Measurements from ENCODE around the gene ARHGDIB.

ARHGDIB gene

DNA sequence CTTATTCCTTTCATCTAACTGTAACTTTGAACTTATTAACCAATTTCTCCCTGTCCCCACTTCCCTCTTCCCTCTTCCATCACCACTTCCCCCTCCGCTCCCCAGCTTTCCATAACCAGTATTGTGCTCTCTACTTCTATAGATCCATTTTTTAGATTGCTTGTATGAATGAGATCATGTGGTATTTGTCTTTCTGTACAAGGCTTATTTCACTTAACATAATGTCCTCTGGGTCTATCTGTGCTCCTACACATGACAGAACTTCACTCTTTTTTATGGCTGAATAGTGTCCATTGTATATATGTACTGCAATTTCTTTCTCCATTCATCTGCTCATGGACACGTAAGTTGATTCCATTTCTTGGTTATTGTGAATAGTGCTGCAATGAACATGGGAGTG is 37.5 kb downstream of the ARHGDIB start:
- no peak for DNase-seq

- DNase-seq = no peak
Observed at GRCh38 chr12:14921218-14921617, 40.2 kb downstream of the ARHGDIB start.

DNA sequence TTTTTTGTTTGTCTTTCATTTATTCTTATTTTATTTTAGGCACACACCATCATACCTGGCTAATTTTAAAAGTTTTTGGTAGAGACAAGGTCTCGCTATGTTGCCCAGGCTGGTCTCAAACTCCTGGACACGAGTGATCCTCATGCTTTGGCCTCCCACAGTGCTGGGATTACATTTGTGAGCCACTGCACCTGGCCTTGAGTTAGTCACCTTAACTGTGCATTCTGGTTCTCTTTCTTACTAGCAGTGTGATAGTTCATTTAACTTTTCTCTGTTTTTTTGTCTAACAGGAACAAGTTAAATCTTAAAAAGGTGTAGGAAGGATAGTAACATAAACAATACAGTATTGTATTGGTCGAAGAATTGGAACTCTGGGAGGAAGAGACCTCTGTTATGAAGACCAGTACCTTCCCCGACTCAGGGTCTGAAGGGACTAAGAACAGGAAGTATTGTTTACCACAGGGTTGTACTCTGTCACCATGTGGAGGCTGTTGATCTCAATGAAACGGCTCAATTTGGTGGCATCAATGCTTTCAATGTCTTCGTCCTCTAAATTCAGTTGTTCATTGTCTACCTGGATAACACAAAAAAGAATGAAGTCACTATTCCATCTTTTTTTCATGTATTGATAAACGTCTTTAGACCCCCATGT is 40.8 kb downstream of the ARHGDIB start:
- DNase-seq = no peak

- no peak for DNase-seq
Observed at GRCh38 chr12:14919455-14919854, 41.9 kb downstream of the ARHGDIB start.

GRCh38 chr12:14915736-14916135 is 45.7 kb downstream of the ARHGDIB start:
- no peak for DNase-seq

DNA sequence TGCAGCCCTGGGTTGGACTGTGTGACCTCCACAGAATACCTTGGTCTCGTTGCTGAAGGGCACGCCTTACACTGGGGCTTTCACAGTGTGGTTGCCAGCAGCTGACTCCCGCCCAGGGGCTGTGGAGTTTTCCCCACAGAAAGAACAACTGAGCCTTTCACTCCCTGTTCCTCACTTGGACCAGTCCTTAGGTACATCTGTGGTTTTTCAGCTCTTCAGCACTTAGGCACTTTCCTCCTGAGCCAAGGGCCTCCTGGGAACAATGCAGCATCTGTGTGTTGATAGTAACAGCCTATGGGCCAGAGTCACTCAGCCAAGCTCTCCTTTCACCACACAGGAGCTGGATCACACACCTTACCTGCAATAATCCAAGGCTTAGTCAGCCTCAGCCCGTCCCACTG is 48.0 kb downstream of the ARHGDIB start:
- no peak for DNase-seq

DNA sequence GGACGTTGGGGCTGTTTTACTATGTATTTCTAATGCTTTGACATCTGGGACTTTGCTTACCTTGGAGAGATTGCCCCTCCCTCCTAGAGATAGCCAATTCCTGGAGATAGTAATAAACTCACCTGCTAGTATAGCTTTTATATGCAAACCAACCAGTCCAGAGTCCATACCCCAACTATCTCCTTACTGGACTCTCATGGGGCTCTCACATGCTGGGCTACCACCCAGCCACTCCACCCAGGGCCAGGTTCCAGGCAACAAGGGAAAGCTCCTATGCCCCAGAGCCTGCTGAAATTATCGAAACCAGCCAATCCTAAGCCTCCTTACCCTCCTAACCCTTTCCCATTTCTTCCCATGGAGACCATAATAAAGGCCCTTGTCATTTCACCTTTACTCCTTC is 50.3 kb downstream of the ARHGDIB start:
- no peak for DNase-seq

DNA sequence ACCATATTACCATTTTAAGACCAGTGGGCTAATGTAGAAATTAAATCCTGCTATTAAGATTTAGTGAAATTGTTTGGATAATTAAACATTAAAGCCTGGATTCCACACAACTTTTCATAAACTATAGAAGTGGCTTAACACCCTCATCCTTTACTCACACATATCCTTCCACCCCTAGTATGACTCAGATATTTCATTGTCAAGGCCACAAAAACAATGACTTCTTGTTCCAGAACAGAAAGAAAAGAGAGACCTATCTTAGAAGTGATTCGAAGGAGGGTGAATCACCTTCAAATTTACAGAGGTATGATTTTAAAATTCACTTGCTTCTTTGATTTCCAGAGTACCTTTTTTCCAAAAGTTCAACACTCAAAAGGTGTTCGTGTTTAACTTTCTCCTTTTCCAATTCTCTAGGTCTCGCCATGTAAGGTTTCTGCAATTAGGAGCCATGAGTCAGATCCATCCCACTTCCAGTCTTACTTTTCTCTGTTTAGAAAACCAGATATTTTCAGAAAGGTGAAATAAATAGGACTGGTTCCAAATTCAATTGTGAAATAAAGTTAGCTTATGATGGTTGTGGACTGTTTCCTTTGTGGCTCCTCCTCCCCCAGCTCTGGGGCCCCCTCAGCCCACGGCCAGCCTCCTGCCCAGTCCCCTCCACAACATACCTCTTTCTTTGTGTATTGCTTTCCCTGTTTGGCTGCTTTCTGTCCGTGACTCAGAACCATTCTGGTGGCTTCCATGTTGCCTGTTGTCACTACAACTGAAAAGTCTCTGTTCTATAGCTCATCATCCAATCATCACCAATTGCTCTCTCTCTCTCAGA is 51.1 kb downstream of the ARHGDIB start:
- peak; percentile 8 for DNase-seq

GRCh38 chr12:14907953-14908352 is 53.4 kb downstream of the ARHGDIB start:
- no peak for DNase-seq

GRCh38 chr12:14906114-14906513 is 55.3 kb downstream of the ARHGDIB start:
- no peak for DNase-seq

DNA sequence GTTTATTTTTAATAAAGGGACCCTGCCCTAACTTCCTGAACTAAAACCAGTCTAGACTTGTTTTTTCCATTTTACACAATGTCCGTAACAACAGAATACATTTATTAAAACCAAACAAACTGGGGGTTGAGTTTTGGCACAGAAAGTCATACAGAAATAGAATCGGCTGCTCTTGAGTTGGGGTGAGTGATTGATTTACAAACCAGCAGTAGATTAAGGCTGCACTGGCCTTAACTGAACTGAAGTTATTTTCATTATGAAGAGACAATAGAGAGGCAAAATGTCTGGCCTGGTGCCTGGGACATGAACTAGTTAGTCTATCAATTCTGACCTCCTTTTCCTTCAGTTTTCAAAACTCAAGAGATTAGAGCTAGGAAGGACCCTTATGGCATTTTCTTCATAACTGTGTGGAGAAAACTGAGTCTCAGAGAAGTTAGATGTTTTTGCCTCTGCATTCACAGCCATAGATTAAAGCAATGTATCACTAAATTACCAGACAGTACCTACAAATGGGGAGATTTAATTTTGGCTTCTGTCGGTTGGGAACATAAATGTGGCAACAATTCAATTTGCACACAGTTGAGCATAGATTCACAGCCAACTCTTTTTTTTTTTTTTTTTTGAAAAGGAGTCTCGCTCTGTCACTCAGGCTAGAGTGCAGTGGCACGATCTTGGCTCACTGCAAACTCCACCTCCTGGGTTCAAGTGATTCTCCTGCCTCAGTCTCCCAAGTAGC is 56.0 kb downstream of the ARHGDIB start:
- no peak for DNase-seq

DNA sequence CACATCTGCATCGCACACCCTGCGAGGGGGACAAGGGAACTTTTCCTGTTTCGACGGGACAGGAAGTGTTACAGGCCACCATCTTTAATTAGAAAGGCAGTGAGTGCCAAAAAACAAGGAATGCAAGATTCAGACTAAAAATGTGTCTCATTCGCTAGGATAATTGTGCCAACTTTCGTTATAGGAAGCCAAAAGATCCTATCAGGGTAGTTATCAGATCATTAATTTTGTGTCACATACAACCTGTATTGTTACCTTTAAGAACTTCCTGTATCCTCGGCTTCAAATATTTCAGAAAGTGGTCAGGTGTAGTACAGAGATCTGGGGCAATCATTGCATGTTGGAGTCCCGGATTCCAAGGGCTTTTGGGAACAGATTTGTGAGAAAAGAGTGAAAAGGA is 56.5 kb downstream of the ARHGDIB start:
- DNase-seq = no peak

DNA sequence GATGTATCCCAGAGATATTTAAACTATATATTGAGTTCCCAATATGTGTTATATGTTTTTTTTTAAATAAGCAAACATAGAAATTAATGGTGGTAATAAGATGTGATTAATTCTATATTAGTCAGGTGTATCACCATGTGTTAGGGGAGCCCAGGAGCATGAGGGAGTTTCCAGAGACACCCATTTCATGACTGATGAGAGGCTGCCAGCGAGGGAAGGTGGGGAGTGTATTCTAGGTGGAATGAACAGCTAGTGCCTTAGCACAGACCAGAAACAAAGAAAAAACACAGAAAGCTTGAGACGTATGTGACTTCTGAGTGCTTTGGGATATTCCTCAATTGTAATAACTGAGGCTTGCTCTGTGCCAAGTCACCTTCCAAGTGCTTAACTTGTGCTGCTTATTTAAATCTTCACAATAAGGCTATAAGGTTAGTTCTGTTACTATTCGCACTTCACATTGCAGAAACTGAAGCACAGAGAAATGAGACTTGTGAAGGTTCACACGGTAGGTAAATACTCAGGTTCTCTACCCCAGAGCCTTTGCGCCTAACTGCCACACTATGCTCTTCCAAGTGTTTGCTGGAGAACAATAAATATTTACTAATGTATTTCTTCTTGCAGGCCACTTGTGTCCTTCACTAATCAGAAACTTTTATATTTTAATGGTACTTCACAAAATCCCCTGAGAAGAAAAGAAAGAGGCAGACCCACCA is 57.9 kb downstream of the ARHGDIB start:
- DNase-seq = no peak

DNA sequence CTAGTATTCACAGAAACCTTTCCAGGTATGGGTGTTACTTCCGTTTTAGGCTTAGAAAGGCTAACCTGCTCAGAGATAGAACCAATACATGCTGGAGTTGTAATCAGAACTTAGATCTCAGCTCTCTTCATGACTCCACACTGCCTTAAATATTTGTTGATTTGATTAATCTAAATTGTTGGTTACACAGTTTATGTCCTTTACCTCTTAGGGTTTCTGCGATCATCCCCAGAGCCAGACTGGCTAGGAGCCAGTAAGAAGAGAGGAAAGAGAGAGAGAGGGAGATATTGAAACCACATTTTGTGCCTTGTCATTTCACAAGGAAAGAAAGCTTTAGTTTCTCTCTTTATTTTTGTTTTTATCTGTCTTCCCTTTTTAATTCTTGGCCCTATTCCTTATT is 58.9 kb downstream of the ARHGDIB start:
- peak; percentile 18 for DNase-seq

DNA sequence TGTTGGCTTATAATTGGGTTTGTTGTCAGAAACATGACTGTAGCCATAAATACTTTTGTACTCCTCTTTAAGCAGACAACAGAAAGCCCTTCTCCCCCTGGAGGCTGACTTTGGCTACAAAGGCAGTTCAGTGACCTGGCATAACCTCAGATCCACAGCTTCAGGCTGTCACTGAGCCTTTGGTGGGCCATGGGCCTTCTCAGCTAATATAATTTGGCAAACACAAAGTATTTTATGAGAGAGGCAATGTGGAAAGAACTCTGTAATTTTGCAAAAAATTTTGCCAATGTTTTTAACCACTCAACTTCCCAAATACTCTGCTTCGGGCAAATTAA is 60.2 kb downstream of the ARHGDIB start:
- DNase-seq = no peak

GRCh38 chr12:14900521-14901227 is 60.7 kb downstream of the ARHGDIB start:
- DNase-seq = no peak

- DNase-seq = peak; percentile 58
Observed at GRCh38 chr12:14896521-14897169, 64.8 kb downstream of the ARHGDIB start.

DNA sequence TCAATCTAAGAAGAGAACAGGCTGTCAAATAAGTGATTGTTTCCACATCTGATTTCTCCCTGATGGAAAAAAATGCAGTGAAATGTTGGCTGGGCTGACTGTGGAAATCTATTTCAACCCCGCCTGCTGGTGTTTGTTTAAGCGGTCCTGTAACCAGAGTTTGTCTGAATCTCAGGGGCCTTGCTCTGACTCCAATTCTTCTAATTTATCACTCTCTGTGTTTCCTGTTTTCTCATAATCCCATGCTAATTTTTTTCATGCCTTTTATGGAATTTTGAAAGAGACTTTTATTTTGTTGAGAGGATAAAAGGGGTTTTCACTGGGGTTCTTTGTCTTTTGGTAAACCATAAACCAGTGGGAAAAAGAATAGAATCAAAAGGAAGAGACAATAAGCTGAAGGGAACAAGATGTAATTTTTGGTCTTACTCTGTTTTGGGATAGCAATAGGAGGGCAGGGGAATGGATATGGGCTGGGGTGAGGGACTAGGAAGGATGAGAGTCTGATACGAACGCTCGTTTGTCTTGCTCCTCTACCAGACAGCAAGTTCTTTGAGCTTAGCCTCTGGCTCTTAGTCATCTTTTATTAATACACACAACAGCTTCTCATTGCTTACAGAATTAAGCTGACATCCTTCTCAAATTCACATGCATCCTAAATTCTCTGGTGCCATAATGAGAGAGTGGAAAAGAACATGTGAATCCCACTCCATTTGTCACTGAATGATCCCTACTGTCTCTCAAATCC is 67.7 kb downstream of the ARHGDIB start:
- peak; percentile 9 for DNase-seq

GRCh38 chr12:14892726-14893505 is 68.5 kb downstream of the ARHGDIB start:
- peak; percentile 11 for DNase-seq
